DOHH2 (cell line): ENCODE results near the gene FBLN2.

ENCODE experiments used
- H3F3A ChIP-seq: fragments of 200-600 bp; sonication (generic), shearing (Covaris generic); 2 replicates; pipeline ENCODE4 v1.6.0; 2016; ENCODE audit warnings: antibody characterized with exemption, mild to moderate bottlenecking; ENCODE audit not compliant: control insufficient read depth, insufficient read depth
- H3K27ac ChIP-seq: fragments of 200-600 bp; sonication (generic); 2 replicates; pipeline ENCODE4 v1.5.1; 2014; ENCODE audit warnings: low read depth, mild to moderate bottlenecking, low read length, moderate library complexity
- H3K27me3 ChIP-seq: fragments of 200-600 bp; sonication (generic); 2 replicates; pipeline ENCODE4 v1.6.1; 2014; ENCODE audit warnings: mild to moderate bottlenecking, low read length, mixed read lengths; ENCODE audit not compliant: control insufficient read depth
- H3K36me3 ChIP-seq: fragments of 200-600 bp; sonication (generic); 2 replicates; pipeline ENCODE4 v1.6.1; 2014; ENCODE audit warnings: mild to moderate bottlenecking, low read length, moderate library complexity, mixed read lengths; ENCODE audit not compliant: control insufficient read depth
- H3K4me1 ChIP-seq: fragments of 200-600 bp; sonication (generic); 2 replicates; pipeline ENCODE4 v1.6.1; 2014; ENCODE audit warnings: mild to moderate bottlenecking, low read length, mixed read lengths; ENCODE audit not compliant: control insufficient read depth
- H3K4me2 ChIP-seq: fragments of 200-600 bp; sonication (generic); 2 replicates; pipeline ENCODE4 v1.6.0; 2014; ENCODE audit warnings: mild to moderate bottlenecking, low read length, moderate library complexity
- H3K4me3 ChIP-seq: fragments of 200-600 bp; sonication (generic); 2 replicates; pipeline ENCODE4 v1.5.1; 2014; ENCODE audit warnings: mild to moderate bottlenecking, low read length, mixed read lengths
- H3K79me2 ChIP-seq: fragments of 200-600 bp; sonication (generic); 2 replicates; pipeline ENCODE4 v1.6.1; 2014; ENCODE audit warnings: mild to moderate bottlenecking, low read length, mixed read lengths; ENCODE audit not compliant: control insufficient read depth
- H3K9me2 ChIP-seq: fragments of 200-600 bp; sonication (generic); replicated peaks from 2 replicates; pipeline ENCODE4 v1.6.1; 2014; ENCODE audit warnings: mild to moderate bottlenecking, low read length, mixed read lengths; ENCODE audit not compliant: control insufficient read depth
- H3K9me3 ChIP-seq: fragments of 200-600 bp; sonication (generic); 2 replicates; pipeline ENCODE4 v1.6.1; 2014; ENCODE audit warnings: antibody characterized with exemption, low read length, mixed read lengths; ENCODE audit not compliant: control insufficient read depth, insufficient read depth
- H4K20me1 ChIP-seq: fragments of 200-600 bp; sonication (generic); 2 replicates; pipeline ENCODE4 v1.6.0; 2014; ENCODE audit warnings: low read depth, mild to moderate bottlenecking, antibody characterized with exemption, low read length, moderate library complexity; ENCODE audit not compliant: control insufficient read depth, insufficient read depth
- EZH2phosphoT487 ChIP-seq: fragments of 200-600 bp; sonication (generic); IDR thresholded peaks from 2 replicates; pipeline ENCODE4 v1.6.1; 2017; ENCODE audit warnings: borderline replicate concordance, mild to moderate bottlenecking, antibody characterized with exemption, low read length, moderate library complexity, mixed read lengths
- TF ChIP-seq, protein P1 (sequence below): fragments of 200-600 bp; sonication (generic); IDR thresholded peaks from one replicate; pipeline ENCODE4 v1.5.1; 2014; ENCODE audit warnings: antibody characterized with exemption, mild to moderate bottlenecking, low read depth, low read length; ENCODE audit not compliant: poor library complexity, severe bottlenecking

The FBLN2 gene

DNA sequence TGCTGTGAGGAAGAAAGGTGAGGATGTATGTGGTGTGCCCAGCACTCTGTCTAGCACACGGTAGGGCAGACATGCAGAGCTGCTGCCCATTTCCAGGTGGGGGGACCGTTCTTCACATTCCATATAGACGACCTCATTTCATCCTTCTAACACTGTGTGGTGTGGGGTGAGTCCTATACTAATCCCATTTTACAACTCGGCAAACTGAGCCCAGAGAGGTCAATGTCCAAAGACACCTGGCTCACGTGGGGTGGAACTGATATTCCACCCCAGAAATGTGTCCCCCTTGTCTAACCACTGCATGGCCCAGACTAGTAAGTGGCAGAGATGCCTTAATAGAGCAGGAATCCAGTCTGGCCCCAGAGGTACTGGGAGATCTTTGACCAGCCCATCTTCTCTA is 119.2 kb downstream of the FBLN2 start:
- no peak overlapping the region for H3K4me3 ChIP-seq
- H3F3A ChIP-seq, result no peaks in the 10 kb centered on the region
- no peaks in the 10 kb centered on the region for H3K9me3 ChIP-seq
- no peaks in the 10 kb centered on the region for H3K27me3 ChIP-seq
- H3K27ac ChIP-seq, result no peak overlapping the region
- no peaks in the 10 kb centered on the region for H4K20me1 ChIP-seq
- no peaks in the 10 kb centered on the region for H3K9me2 ChIP-seq
- no peaks in the 10 kb centered on the region for H3K36me3 ChIP-seq
- H3K4me1 ChIP-seq, result no peaks in the 10 kb centered on the region
- no peaks in the 10 kb centered on the region for H3K79me2 ChIP-seq
- H3K4me2 ChIP-seq, result no peak overlapping the region
- TF ChIP-seq EZH2phosphoT487, result no peak
- TF ChIP-seq, protein P1, sequence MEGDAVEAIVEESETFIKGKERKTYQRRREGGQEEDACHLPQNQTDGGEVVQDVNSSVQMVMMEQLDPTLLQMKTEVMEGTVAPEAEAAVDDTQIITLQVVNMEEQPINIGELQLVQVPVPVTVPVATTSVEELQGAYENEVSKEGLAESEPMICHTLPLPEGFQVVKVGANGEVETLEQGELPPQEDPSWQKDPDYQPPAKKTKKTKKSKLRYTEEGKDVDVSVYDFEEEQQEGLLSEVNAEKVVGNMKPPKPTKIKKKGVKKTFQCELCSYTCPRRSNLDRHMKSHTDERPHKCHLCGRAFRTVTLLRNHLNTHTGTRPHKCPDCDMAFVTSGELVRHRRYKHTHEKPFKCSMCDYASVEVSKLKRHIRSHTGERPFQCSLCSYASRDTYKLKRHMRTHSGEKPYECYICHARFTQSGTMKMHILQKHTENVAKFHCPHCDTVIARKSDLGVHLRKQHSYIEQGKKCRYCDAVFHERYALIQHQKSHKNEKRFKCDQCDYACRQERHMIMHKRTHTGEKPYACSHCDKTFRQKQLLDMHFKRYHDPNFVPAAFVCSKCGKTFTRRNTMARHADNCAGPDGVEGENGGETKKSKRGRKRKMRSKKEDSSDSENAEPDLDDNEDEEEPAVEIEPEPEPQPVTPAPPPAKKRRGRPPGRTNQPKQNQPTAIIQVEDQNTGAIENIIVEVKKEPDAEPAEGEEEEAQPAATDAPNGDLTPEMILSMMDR, result no peak

DNA sequence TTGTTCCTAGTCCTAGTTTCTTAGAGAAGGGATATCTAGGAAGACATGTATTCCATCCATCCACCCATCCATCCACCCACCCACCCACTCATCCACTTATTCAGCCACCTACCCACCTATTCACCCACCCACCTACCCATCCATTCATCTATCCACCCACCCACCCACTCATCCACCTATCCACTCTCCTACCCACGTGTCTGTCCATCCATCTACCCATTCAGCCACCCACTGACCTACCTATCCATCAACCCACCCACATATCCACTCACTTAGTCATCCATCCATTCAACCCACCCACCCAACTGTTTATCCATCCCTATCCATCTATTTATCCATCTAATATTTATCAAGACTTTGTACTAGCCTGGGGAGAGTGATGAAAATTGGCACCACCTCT is 120.5 kb downstream of the FBLN2 start:
- Histone ChIP-seq H3F3A (no peaks in the 10 kb centered on the region), H3K9me3 (no peaks in the 10 kb centered on the region), H3K9me2 (no peaks in the 10 kb centered on the region), H3K4me1 (no peaks in the 10 kb centered on the region), H3K27me3 (no peaks in the 10 kb centered on the region), H3K4me3 (no peak overlapping the region), H3K27ac (no peak overlapping the region), H3K4me2 (no peak overlapping the region), H4K20me1 (no peaks in the 10 kb centered on the region), H3K36me3 (no peaks in the 10 kb centered on the region), H3K79me2 (no peaks in the 10 kb centered on the region)
- no peak for TF ChIP-seq EZH2phosphoT487
- TF ChIP-seq, protein P1, result no peak

DNA sequence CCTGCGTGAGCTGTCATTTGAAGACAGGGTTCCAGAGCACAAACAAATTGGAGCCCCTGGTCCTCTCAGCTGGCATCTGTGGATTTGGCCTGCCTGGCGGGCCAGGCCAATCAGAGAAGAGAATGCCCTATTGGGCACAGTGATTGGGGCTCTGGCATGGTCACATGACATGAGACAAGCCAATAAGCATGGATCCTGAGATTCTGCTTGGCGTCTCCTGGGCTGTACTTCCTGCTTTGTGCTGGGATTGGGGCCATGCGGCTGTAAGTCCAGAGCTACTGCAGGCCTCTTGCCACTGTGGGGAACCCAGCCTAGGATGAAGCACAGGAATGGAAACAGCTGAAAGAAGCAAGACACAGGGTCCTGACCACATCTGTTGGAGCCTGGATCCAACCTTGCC is 121.4 kb downstream of the FBLN2 start:
- Histone ChIP-seq H3K36me3 (no peaks in the 10 kb centered on the region), H3K79me2 (no peaks in the 10 kb centered on the region), H3K27me3 (no peaks in the 10 kb centered on the region), H3K4me2 (no peak overlapping the region), H3K4me3 (no peak overlapping the region), H3K9me3 (no peaks in the 10 kb centered on the region), H3F3A (no peaks in the 10 kb centered on the region), H4K20me1 (no peaks in the 10 kb centered on the region), H3K4me1 (no peaks in the 10 kb centered on the region), H3K27ac (no peak overlapping the region), H3K9me2 (no peaks in the 10 kb centered on the region)
- TF ChIP-seq EZH2phosphoT487, result no peak
- TF ChIP-seq, protein P1, result no peak
